ACC112 (cell line): ENCODE measurements around the gene TREM1.

ENCODE experiments used
- H2AFZ ChIP-seq: fragments of 200-600 bp; sonication (generic); one replicate; pipeline ENCODE4 v1.6.0; 2017; ENCODE audit warnings: antibody characterized with exemption, low read length; ENCODE audit not compliant: unreplicated experiment
- H3K27ac ChIP-seq: fragments of 200-600 bp; sonication (generic); 2 replicates; pipeline ENCODE4 v1.5.1; 2014; ENCODE audit warnings: low read depth, mild to moderate bottlenecking, antibody characterized with exemption, low read length, moderate library complexity
- H3K27me3 ChIP-seq: fragments of 200-600 bp; sonication (generic); 2 replicates; pipeline ENCODE4 v1.6.1; 2014; ENCODE audit warnings: mild to moderate bottlenecking, antibody characterized with exemption, low read length, moderate library complexity, mixed read lengths; ENCODE audit not compliant: insufficient read depth
- H3K36me3 ChIP-seq: fragments of 200-600 bp; sonication (generic); 2 replicates; pipeline ENCODE4 v1.6.1; 2016; ENCODE audit warnings: mild to moderate bottlenecking, antibody characterized with exemption, low read length, moderate library complexity, mixed read lengths; ENCODE audit not compliant: insufficient read depth
- H3K4me1 ChIP-seq: fragments of 200-600 bp; sonication (generic); one replicate; pipeline ENCODE4 v1.6.1; 2016; ENCODE audit warnings: low read length, mixed read lengths; ENCODE audit not compliant: insufficient read depth, unreplicated experiment, control insufficient read depth
- H3K4me3 ChIP-seq: fragments of 200-600 bp; sonication (generic); 2 replicates; pipeline ENCODE4 v1.5.1; 2014; ENCODE audit warnings: mild to moderate bottlenecking, low read depth, low read length
- H3K79me2 ChIP-seq: fragments of 200-600 bp; sonication (generic); one replicate; pipeline ENCODE4 v1.6.0; 2016; ENCODE audit warnings: low read length; ENCODE audit not compliant: control insufficient read depth, unreplicated experiment, insufficient read depth

The TREM1 gene

GRCh38 chr6:41274256-41274655 lies 12.2 kb downstream of the TREM1 start:
- Histone ChIP-seq H3K4me1 (no peaks in the 10 kb centered on the region), H3K79me2 (no peaks in the 10 kb centered on the region), H2AFZ (no peak overlapping the region), H3K27ac (no peak overlapping the region), H3K4me3 (no peak overlapping the region), H3K36me3 (no peaks in the 10 kb centered on the region), H3K27me3 (peaks cover 48% of the 10 kb centered on the region)

- no peaks in the 10 kb centered on the region for H3K79me2 ChIP-seq
Measured at GRCh38 chr6:41273714-41274113, 12.8 kb downstream of the TREM1 start.

DNA sequence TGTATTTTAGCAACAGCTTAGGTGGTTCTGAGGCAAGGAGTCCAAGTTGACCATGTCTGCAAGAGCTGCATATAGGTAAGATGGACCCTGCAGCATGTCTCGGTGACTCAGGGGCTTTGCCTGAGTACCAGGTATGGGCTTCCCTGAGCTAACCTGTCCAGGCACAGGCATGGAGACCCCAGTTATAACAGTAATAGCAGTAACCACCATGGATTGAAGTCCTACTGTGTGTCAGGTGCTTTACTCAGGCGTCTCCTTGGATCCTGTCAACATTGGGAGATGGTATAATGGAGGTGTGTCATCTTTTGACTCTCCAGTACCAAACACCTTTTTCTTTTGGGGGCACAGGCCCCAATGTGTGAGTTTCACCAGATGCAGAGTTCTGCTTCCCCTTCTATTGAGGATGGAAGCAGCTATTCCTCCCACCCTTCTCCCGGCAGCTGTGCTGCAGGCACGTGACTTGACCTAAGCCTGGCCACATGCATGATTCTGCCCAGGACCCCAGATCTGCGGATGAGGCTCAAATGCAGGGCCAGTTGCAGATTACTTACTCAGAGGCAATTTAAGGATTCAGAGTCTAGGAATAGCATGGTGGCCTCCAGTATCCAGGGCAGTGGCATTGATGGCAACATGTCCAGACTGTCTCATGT lies 13.8 kb downstream of the TREM1 start:
- H2AFZ ChIP-seq, result no peak overlapping the region
- H3K36me3 ChIP-seq, result no peaks in the 10 kb centered on the region
- H3K27ac ChIP-seq, result no peak overlapping the region
- H3K4me1 ChIP-seq, result no peaks in the 10 kb centered on the region
- peaks cover 48% of the 10 kb centered on the region for H3K27me3 ChIP-seq
- no peaks in the 10 kb centered on the region for H3K79me2 ChIP-seq
- no peak overlapping the region for H3K4me3 ChIP-seq

More at GRCh38 chr6:41273714-41274113, 12.8 kb downstream of the TREM1 start:
- Histone ChIP-seq H3K27ac (no peak overlapping the region), H3K4me1 (no peaks in the 10 kb centered on the region), H3K27me3 (peaks cover 48% of the 10 kb centered on the region), H2AFZ (no peak overlapping the region), H3K36me3 (no peaks in the 10 kb centered on the region), H3K4me3 (no peak overlapping the region)

GRCh38 chr6:41271901-41272395 lies 14.5 kb downstream of the TREM1 start:
- Histone ChIP-seq H3K4me3 (no peak overlapping the region), H3K79me2 (no peaks in the 10 kb centered on the region), H3K36me3 (no peaks in the 10 kb centered on the region), H3K27ac (no peak overlapping the region), H2AFZ (no peak overlapping the region), H3K4me1 (no peaks in the 10 kb centered on the region), H3K27me3 (peaks cover 42% of the 10 kb centered on the region)

GRCh38 chr6:41269716-41270115 lies 16.8 kb downstream of the TREM1 start:
- no peak overlapping the region for H3K27ac ChIP-seq
- H3K36me3 ChIP-seq, result no peaks in the 10 kb centered on the region
- peaks cover 20% of the 10 kb centered on the region; the same call in 1 of the 2 replicates for H3K27me3 ChIP-seq
- no peaks in the 10 kb centered on the region for H3K4me1 ChIP-seq
- H3K4me3 ChIP-seq, result no peak overlapping the region
- no peaks in the 10 kb centered on the region for H3K79me2 ChIP-seq
- no peak overlapping the region for H2AFZ ChIP-seq

- Histone ChIP-seq H3K36me3 (no peaks in the 10 kb centered on the region), H3K27ac (no peak overlapping the region), H3K4me3 (no peak overlapping the region), H2AFZ (no peak overlapping the region), H3K4me1 (no peaks in the 10 kb centered on the region), H3K79me2 (no peaks in the 10 kb centered on the region), H3K27me3 (peaks cover 15% of the 10 kb centered on the region; the same call in 1 of the 2 replicates)
Measured at GRCh38 chr6:41269166-41269565, 17.3 kb downstream of the TREM1 start.

- Histone ChIP-seq H2AFZ (no peak overlapping the region), H3K79me2 (no peaks in the 10 kb centered on the region), H3K4me3 (no peak overlapping the region), H3K4me1 (no peaks in the 10 kb centered on the region), H3K36me3 (no peaks in the 10 kb centered on the region), H3K27me3 (peaks cover 8% of the 10 kb centered on the region; the same call in 1 of the 2 replicates), H3K27ac (no peak overlapping the region)
Measured at GRCh38 chr6:41268478-41268877, 18.0 kb downstream of the TREM1 start.

DNA sequence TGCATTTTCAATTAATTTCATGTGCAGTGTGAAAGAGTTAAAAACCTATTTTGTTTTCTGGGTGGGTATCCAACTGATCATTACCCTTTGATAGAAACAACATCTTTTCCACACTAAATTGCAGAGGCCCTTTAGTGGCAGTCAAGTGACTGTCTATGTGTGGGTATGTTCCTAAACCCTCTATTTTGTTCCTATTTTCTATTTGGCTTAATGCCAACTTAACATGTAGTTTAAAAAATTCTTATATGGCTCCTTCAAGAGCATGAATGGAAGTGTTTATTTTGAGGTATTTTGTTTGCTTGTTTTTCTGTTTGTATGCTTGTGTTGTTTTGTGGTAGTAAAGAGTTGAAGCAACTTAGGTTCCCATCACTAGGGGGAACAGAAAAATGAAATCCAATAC lies 19.9 kb downstream of the TREM1 start:
- no peaks in the 10 kb centered on the region for H3K79me2 ChIP-seq
- H3K36me3 ChIP-seq, result no peaks in the 10 kb centered on the region
- no peak overlapping the region for H2AFZ ChIP-seq
- no peak overlapping the region for H3K4me3 ChIP-seq
- no peaks in the 10 kb centered on the region for H3K4me1 ChIP-seq
- no peaks in the 10 kb centered on the region; the same call in 1 of the 2 replicates for H3K27me3 ChIP-seq
- H3K27ac ChIP-seq, result no peak overlapping the region

GRCh38 chr6:41263267-41263666 lies 23.2 kb downstream of the TREM1 start:
- Histone ChIP-seq H3K79me2 (no peaks in the 10 kb centered on the region), H3K27me3 (no peaks in the 10 kb centered on the region; the same call in 1 of the 2 replicates), H2AFZ (no peak overlapping the region), H3K27ac (no peak overlapping the region), H3K4me3 (no peak overlapping the region), H3K36me3 (no peaks in the 10 kb centered on the region), H3K4me1 (no peaks in the 10 kb centered on the region)

DNA sequence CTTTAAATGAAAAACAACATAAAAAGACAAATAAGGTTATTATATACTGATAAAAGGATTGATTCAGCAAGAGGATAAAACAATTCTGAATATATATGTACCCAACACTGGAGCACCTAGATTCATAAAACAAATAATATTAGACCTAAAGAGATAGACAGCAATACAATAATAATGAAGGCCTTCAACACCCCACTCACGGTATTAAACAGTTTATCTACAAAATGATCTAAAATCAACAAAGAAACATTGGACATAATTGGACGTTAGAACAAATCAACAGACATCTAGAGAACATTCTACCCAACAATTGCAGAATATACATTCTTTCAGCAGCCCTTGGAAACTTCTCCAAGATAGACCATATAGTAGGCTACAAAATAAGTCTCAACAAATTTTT lies 24.1 kb downstream of the TREM1 start:
- Histone ChIP-seq H3K4me3 (no peak overlapping the region), H3K79me2 (no peaks in the 10 kb centered on the region), H3K36me3 (no peaks in the 10 kb centered on the region), H3K4me1 (no peaks in the 10 kb centered on the region), H3K27ac (no peak overlapping the region), H2AFZ (no peak overlapping the region), H3K27me3 (no peaks in the 10 kb centered on the region; the same call in 1 of the 2 replicates)

DNA sequence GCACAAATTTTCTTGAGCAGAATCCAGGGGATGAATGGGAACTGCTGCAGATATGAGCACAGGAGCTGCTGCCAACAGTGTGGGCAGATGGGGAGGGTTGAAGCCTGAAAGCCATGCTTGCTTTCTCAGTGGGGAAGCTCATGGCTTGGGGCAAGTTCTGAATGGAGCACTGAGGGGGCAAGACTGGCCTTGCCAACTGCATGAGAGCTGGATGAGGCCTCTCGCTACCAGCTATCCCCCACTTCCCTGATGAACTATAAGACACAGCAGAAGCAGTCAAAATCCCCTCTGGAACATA lies 28.3 kb downstream of the TREM1 start:
- H3K4me3 ChIP-seq, result no peak overlapping the region
- H3K4me1 ChIP-seq, result no peaks in the 10 kb centered on the region
- no peak overlapping the region for H3K27ac ChIP-seq
- H3K27me3 ChIP-seq, result peaks cover 14% of the 10 kb centered on the region
- H3K36me3 ChIP-seq, result no peaks in the 10 kb centered on the region
- H2AFZ ChIP-seq, result no peak overlapping the region
- no peaks in the 10 kb centered on the region for H3K79me2 ChIP-seq
